K562 (cell line): ENCODE results near the gene ZNF613. TPM values are rescaled to one million over a fixed set of nuclear protein-coding genes. Genes with fewer than 3 reads are reported as not detected.

Experiments used
- BCL6 ChIP-seq: fragments of 250-450 bp; sonication (Bioruptor Pico); IDR thresholded peaks from 2 replicates; pipeline ENCODE4 v1.4.0; 2020
- BCOR ChIP-seq: fragments of 450-650 bp; IDR thresholded peaks from 2 replicates; pipeline ENCODE4 v1.6.1; 2016
- DDX20 ChIP-seq: fragments of 450-650 bp; IDR thresholded peaks from 2 replicates; pipeline ENCODE4 v1.6.1; 2016; ENCODE audit warnings: missing genetic modification characterization, low read depth, mild to moderate bottlenecking, missing compliant biosample characterization, moderate library complexity
- E2F8 ChIP-seq: fragments of 450-650 bp; IDR thresholded peaks from 2 replicates; pipeline ENCODE4 v1.7.1; 2018; ENCODE audit warnings: mild to moderate bottlenecking, low read depth; ENCODE audit not compliant: partially characterized antibody
- ETS2 ChIP-seq: IDR thresholded peaks from 2 replicates; pipeline ENCODE4 v1.6.1; 2016; ENCODE audit warnings: borderline replicate concordance, missing genetic modification characterization, mild to moderate bottlenecking, moderate library complexity, missing compliant biosample characterization; ENCODE audit not compliant: poor library complexity, severe bottlenecking
- HNRNPLL ChIP-seq: fragments of 200-400 bp; formaldehyde crosslinking; IDR thresholded peaks from 2 replicates; pipeline ENCODE4 v1.6.1; 2017; ENCODE audit warnings: low read length, low read depth, mild to moderate bottlenecking; ENCODE audit not compliant: poor library complexity, severe bottlenecking
- MCM3 ChIP-seq: fragments of 450-650 bp; IDR thresholded peaks from 2 replicates; pipeline ENCODE4 v1.6.1; 2016
- MTA1 ChIP-seq: fragments of 450-650 bp; IDR thresholded peaks from 2 replicates; pipeline ENCODE4 v1.6.1; 2017; ENCODE audit warnings: borderline replicate concordance
- NRF1 ChIP-seq, 2 experiments: fragments of 450-650 bp; IDR thresholded peaks in 1 of 2; conservative IDR thresholded peaks in 1 of 2; 2 replicates each; pipeline ENCODE4 v1.6.1; 2014; ENCODE audit warnings: mild to moderate bottlenecking in 2 of 2
- POLR2H ChIP-seq: IDR thresholded peaks from 2 replicates; pipeline ENCODE4 v1.6.1; 2016; ENCODE audit warnings: missing genetic modification characterization, low read depth, mild to moderate bottlenecking, control low read depth, missing compliant biosample characterization, moderate library complexity
- RBFOX2 ChIP-seq: fragments of 200-400 bp; formaldehyde crosslinking; IDR thresholded peaks from 2 replicates; pipeline ENCODE4 v1.6.1; 2017; ENCODE audit warnings: low read depth, mild to moderate bottlenecking, low read length, moderate library complexity
- RBM39 ChIP-seq: fragments of 200-400 bp; formaldehyde crosslinking; optimal IDR thresholded peaks from 2 replicates; pipeline ENCODE3; 2018; ENCODE audit warnings: low read depth, low read length
- SMAD2 ChIP-seq: fragments of 150-350 bp; IDR thresholded peaks from 2 replicates; pipeline ENCODE4 v1.6.1; 2014; ENCODE audit warnings: low read depth, mild to moderate bottlenecking, low read length
- TOE1 ChIP-seq, 2 experiments: fragments of 450-650 bp in 1 of 2; sonication (generic) in 1 of 2; formaldehyde crosslinking in 1 of 2; IDR thresholded peaks; 2 replicates each; pipeline versions ENCODE4 v1.7.1 to v1.8.0; 2016 to 2022; ENCODE audit warnings: borderline replicate concordance in 2 of 2, mild to moderate bottlenecking in 2 of 2, antibody characterized with exemption in 1 of 2, inconsistent platforms in 1 of 2, low read depth in 1 of 2, missing genetic modification reagents in 1 of 2, moderate library complexity in 1 of 2
- XRCC3 ChIP-seq: fragments of 450-650 bp; IDR thresholded peaks from 2 replicates; pipeline ENCODE4 v1.6.1; 2017; ENCODE audit warnings: mild to moderate bottlenecking, moderate library complexity
- ZNF408 ChIP-seq: fragments of 250-450 bp; sonication (Bioruptor Pico); IDR thresholded peaks from 2 replicates; pipeline ENCODE4 v1.4.0; 2020; ENCODE audit warnings: low read depth, mild to moderate bottlenecking, moderate library complexity
- polyA plus RNA-seq, 8 experiments: library from polyadenylated mRNA; depleted of rRNA in 4 of 8; stranded (reverse) in 5 of 8; unstranded in 3 of 8; fragments of >200 nt; fragmentation: Nextera tagmentation in 2 of 8; fragmentation: Illumina TruSeq in 1 of 8; extraction: Ambion mirVana in 2 of 8; extraction: Trizol in 1 of 8; gene quantifications; 2 replicates each; pipeline versions ENCODE4 v1.2.1 to v1.2.3, GENCODE V29; 2011 to 2014; ENCODE audit warnings: inconsistent platforms in 1 of 8, missing spikeins in 1 of 8
- total RNA-seq, 7 experiments: library from RNA; depleted of rRNA in 6 of 7; stranded (reverse); fragments of >200 nt in 6 of 7; fragmentation: Illumina TruSeq in 2 of 7; extraction: Trizol in 2 of 7; gene quantifications; 2 replicates each; pipeline versions ENCODE4 v1.2.1 to v1.2.3, GENCODE V29; 2011 to 2021; ENCODE audit warnings: low replicate concordance in 1 of 7
- TF ChIP-seq, protein P1 (sequence below): sonication (generic); formaldehyde crosslinking; IDR thresholded peaks from 2 replicates; pipeline ENCODE4 v1.8.0; 2022; ENCODE audit warnings: mild to moderate bottlenecking, missing genetic modification reagents
- TF ChIP-seq, protein P2 (sequence below): fragments of 200-800 bp; sonication (Bioruptor generic); IDR thresholded peaks from 2 replicates; pipeline ENCODE4 v1.6.1; 2017; ENCODE audit warnings: missing genetic modification characterization, missing compliant biosample characterization

ZNF613 gene
- total and polyA plus RNA-seq, 9 of the 15 experiments (the other 6 are each of a cell fraction or from before 2014, with no cell fraction given) = 2.1 to 4.5 (median 2.7) TPM

DNA sequence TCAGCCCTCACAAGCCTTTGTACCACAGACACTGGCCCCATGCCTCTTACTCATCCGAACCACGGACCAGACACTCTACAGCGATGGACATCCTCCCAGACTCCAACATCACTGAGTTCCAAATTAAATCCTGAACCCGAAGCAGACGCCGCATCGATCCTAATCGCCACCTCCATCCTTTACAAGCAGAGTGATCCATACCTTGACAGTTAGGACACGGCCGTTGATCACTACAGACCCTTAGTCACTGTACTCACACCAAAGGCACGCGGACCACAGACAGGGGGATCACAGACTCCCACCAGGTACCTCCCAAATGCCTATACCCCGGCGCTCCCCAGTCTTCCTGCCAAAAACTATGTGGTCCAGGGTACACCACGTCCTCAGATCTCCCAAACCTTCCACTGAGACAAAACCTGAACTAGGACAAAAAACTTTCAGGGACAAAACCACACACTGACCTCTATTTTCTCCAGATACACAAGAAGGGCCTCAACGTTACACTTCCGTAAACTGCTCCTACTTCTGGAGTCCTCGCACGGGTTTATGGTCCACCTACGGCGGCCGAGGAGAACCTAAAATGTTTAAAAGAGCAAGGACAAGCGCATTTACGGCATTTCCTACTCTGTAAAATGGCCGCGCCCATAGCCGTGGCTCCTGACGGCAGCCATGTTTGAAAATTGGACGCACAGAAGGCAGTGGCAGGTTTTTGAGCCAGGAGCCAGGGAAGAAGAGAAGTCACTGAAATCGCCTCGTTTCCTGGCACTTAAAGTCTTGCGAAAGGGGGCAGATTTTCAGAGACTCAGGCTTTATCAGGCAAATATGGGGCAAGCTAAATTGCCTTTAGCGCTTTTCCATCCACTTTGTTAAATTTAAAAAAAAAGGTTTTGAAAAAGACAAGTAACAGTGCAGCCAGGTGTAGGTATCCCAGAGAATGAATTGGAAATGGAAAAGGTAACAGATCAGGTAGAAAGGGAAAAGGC is 59.3 kb downstream of the ZNF613 start, which contains the start of gene ZNF350 (continued):
- TF ChIP-seq E2F8 = no peak
- TF ChIP-seq, protein P1, sequence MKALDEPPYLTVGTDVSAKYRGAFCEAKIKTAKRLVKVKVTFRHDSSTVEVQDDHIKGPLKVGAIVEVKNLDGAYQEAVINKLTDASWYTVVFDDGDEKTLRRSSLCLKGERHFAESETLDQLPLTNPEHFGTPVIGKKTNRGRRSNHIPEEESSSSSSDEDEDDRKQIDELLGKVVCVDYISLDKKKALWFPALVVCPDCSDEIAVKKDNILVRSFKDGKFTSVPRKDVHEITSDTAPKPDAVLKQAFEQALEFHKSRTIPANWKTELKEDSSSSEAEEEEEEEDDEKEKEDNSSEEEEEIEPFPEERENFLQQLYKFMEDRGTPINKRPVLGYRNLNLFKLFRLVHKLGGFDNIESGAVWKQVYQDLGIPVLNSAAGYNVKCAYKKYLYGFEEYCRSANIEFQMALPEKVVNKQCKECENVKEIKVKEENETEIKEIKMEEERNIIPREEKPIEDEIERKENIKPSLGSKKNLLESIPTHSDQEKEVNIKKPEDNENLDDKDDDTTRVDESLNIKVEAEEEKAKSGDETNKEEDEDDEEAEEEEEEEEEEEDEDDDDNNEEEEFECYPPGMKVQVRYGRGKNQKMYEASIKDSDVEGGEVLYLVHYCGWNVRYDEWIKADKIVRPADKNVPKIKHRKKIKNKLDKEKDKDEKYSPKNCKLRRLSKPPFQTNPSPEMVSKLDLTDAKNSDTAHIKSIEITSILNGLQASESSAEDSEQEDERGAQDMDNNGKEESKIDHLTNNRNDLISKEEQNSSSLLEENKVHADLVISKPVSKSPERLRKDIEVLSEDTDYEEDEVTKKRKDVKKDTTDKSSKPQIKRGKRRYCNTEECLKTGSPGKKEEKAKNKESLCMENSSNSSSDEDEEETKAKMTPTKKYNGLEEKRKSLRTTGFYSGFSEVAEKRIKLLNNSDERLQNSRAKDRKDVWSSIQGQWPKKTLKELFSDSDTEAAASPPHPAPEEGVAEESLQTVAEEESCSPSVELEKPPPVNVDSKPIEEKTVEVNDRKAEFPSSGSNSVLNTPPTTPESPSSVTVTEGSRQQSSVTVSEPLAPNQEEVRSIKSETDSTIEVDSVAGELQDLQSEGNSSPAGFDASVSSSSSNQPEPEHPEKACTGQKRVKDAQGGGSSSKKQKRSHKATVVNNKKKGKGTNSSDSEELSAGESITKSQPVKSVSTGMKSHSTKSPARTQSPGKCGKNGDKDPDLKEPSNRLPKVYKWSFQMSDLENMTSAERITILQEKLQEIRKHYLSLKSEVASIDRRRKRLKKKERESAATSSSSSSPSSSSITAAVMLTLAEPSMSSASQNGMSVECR (CRISPR knock-in tag) = peak; percentile 62; the same call in 1 of the 2 replicates
- no peak for TF ChIP-seq ZNF408 (CRISPR knock-in tag)
- no peak for TF ChIP-seq RBFOX2
- TF ChIP-seq RBM39 = no peak
- no peak for TF ChIP-seq MTA1
- no peak for TF ChIP-seq ETS2
- TF ChIP-seq TOE1 (IDR thresholded peaks at IDR 0.05; ENCODE audit: borderline replicate concordance) = no peak
- TF ChIP-seq TOE1 (CRISPR knock-in tag; IDR thresholded peaks at IDR 0.05; ENCODE audit: borderline replicate concordance, low read depth) = no peak
- 0 out of 2 replicates have a peak, but pooled peaks have one; percentile 55 for TF ChIP-seq POLR2H (tag)
- 0 out of 4 replicates have a peak, but pooled peaks of 1 of the 2 experiments have one; percentile 22 for TF ChIP-seq NRF1 (conservative IDR thresholded peaks at IDR 0.05 in 1 of 2, IDR thresholded peaks at IDR 0.05 in 1 of 2)
- TF ChIP-seq, protein P2, sequence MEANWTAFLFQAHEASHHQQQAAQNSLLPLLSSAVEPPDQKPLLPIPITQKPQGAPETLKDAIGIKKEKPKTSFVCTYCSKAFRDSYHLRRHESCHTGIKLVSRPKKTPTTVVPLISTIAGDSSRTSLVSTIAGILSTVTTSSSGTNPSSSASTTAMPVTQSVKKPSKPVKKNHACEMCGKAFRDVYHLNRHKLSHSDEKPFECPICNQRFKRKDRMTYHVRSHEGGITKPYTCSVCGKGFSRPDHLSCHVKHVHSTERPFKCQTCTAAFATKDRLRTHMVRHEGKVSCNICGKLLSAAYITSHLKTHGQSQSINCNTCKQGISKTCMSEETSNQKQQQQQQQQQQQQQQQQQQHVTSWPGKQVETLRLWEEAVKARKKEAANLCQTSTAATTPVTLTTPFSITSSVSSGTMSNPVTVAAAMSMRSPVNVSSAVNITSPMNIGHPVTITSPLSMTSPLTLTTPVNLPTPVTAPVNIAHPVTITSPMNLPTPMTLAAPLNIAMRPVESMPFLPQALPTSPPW = no peak
- no peak for TF ChIP-seq BCOR
- no peak for TF ChIP-seq SMAD2
- no peak for TF ChIP-seq MCM3
- no peak for TF ChIP-seq BCL6 (CRISPR knock-in tag)
- TF ChIP-seq XRCC3 = no peak
- peak; percentile 70 for TF ChIP-seq HNRNPLL
- TF ChIP-seq DDX20 = no peak
